ENCODE data around the gene CENPT.

GRCh38 chr16:67883146-67883871, 35.8 kb upstream of the CENPT start:
- TF ChIP-seq CTCF (IDR thresholded peaks at IDR 0.05; ENCODE audit: insufficient read depth, low read length, poor library complexity, severe bottlenecking) (no peak), EZH2phosphoT487 (conservative IDR thresholded peaks at IDR 0.05; ENCODE audit: low read length) (no peak)
